Measurements from ENCODE around the gene RBBP8NL. TPM values are rescaled to one million over a fixed set of nuclear protein-coding genes. Genes with fewer than 3 reads are reported as not detected.

Gene RBBP8NL
- total and polyA plus RNA-seq, 9 of the 15 experiments (the other 6 are each of a cell fraction or from before 2014, with no cell fraction given), result not detected

- TF ChIP-seq CCAR2 (IDR thresholded peaks at IDR 0.05; ENCODE audit: low read depth, low read length) (no peak), RREB1 (CRISPR knock-in tag; IDR thresholded peaks at IDR 0.05) (no peak), TRIM25 (IDR thresholded peaks at IDR 0.05; ENCODE audit: borderline replicate concordance) (no peak), E2F3 (CRISPR knock-in tag; IDR thresholded peaks at IDR 0.05) (no peak), HMGN3 (IDR thresholded peaks at IDR 0.05; ENCODE audit: borderline replicate concordance, extremely low read depth, insufficient read length, low read depth, low read length) (peak; percentile 15), RAD21 (CRISPR knock-in tag; conservative IDR thresholded peaks at IDR 0.05 in 1 of 2, IDR thresholded peaks at IDR 0.05 in 1 of 2) (0 out of 4 replicates have a peak, but pooled peaks of 1 of the 2 experiments have one; percentile 2), POLR2H (tag; IDR thresholded peaks at IDR 0.05; ENCODE audit: low read depth) (no peak), RBM34 (IDR thresholded peaks at IDR 0.05; ENCODE audit: borderline replicate concordance, insufficient read depth, low read length) (no peak), MAX (CRISPR knock-in tag; IDR thresholded peaks at IDR 0.05) (no peak), SMARCE1 (IDR thresholded peaks at IDR 0.05) (peak; percentile 66; the same call in 1 of the 2 replicates), ZNF280B (CRISPR knock-in tag; IDR thresholded peaks at IDR 0.05) (no peak), CBX5 (IDR thresholded peaks at IDR 0.05; ENCODE audit: borderline replicate concordance, low read depth) (no peak), CBX8 (IDR thresholded peaks at IDR 0.05; ENCODE audit: borderline replicate concordance, extremely low read depth, low read depth, low read length, poor library complexity, severe bottlenecking) (no peak), CXXC5 (CRISPR knock-in tag; IDR thresholded peaks at IDR 0.05) (0 out of 2 replicates have a peak, but pooled peaks have one; percentile 24)
Observed at GRCh38 chr20:62363920-62364851, 63.2 kb downstream of the RBBP8NL start (continued).

Data from K562 (cell line).